ENCODE measurements around the gene RBM20. TPM values are rescaled to one million over a fixed set of nuclear protein-coding genes. Genes with fewer than 3 reads are reported as not detected.

Gene RBM20
- total and polyA plus RNA-seq, 2 experiments from 2014 or later: 0.05 to 0.17 TPM

DNA sequence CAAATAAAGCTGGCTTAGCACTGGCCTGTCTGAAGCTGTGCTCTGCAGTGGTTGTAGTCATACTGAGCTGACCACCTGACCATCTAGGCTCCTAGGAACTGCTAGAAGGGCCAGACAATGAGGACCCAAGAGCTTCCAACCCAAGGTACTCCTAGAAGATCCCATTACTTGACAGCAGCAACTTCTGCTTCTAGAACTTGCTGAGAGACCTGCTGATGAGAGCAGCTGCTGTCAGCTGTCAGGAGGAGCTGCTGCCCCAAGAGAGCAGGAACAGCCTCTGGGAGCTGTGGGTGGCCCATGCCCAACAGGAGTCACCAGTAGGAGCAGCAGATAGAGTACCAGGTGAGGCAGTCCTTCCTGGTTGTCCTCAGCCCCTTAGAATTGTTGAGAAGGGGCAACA lies 70.2 kb downstream of the RBM20 start:
- Histone ChIP-seq H2AFZ (no peak overlapping the region), H3K4me1 (ENCODE audit: insufficient read depth) (no peaks in the 10 kb centered on the region), H3K27me3 (ENCODE audit: insufficient read depth) (no peaks in the 10 kb centered on the region), H3K4me2 (no peak overlapping the region), H3K36me3 (ENCODE audit: insufficient read depth) (no peaks in the 10 kb centered on the region), H3K9me2 (ENCODE audit: insufficient read depth) (0 out of 2 replicates have a peak, but pooled peaks cover 6% of the 10 kb centered on the region), H3K79me2 (replicated peaks; ENCODE audit: insufficient read depth) (no peaks in the 10 kb centered on the region), H3K4me3 (no peak overlapping the region), H4K20me1 (replicated peaks; ENCODE audit: insufficient read depth) (no peaks in the 10 kb centered on the region), H3F3A (replicated peaks; ENCODE audit: low read depth) (no peaks in the 10 kb centered on the region), H3K27ac (ENCODE audit: low read depth) (no peak overlapping the region)
- peaks cover 3% of the 10 kb centered on the region for H3K27me3 Mint-ChIP-seq (ENCODE audit: insufficient read depth, low read depth, poor library complexity)
- H3K27ac Mint-ChIP-seq: no peak overlapping the region
- H3K36me3 Mint-ChIP-seq (ENCODE audit: low read depth): no peaks in the 10 kb centered on the region
- DNase-seq (ENCODE audit: low spot score): no peak
- no peaks in the 10 kb centered on the region for H3K9me3 Mint-ChIP-seq
- ATAC-seq: no peak
- peaks cover 8% of the 10 kb centered on the region; the same call in 2 of the 3 replicates for H3K4me1 Mint-ChIP-seq
- no peak overlapping the region for H3K4me3 Mint-ChIP-seq
- TF ChIP-seq, protein P1, sequence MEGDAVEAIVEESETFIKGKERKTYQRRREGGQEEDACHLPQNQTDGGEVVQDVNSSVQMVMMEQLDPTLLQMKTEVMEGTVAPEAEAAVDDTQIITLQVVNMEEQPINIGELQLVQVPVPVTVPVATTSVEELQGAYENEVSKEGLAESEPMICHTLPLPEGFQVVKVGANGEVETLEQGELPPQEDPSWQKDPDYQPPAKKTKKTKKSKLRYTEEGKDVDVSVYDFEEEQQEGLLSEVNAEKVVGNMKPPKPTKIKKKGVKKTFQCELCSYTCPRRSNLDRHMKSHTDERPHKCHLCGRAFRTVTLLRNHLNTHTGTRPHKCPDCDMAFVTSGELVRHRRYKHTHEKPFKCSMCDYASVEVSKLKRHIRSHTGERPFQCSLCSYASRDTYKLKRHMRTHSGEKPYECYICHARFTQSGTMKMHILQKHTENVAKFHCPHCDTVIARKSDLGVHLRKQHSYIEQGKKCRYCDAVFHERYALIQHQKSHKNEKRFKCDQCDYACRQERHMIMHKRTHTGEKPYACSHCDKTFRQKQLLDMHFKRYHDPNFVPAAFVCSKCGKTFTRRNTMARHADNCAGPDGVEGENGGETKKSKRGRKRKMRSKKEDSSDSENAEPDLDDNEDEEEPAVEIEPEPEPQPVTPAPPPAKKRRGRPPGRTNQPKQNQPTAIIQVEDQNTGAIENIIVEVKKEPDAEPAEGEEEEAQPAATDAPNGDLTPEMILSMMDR (conservative IDR thresholded peaks at IDR 0.05; ENCODE audit: low read depth in 2 of 2): no peak
- TF ChIP-seq ZNF331 (CRISPR knock-in tag; IDR thresholded peaks at IDR 0.05; ENCODE audit: low read depth) (no peak), STAT1 (IDR thresholded peaks at IDR 0.05; ENCODE audit: unreplicated experiment) (no peak), NANOG (IDR thresholded peaks at IDR 0.05; ENCODE audit: borderline replicate concordance) (no peak), EZH2 (IDR thresholded peaks at IDR 0.05; ENCODE audit: low read depth, unreplicated experiment) (no peak), POLR2AphosphoS5 (IDR thresholded peaks at IDR 0.05; ENCODE audit: low read depth) (no peak), EZH2phosphoT487 (IDR thresholded peaks at IDR 0.05; ENCODE audit: unreplicated experiment) (no peak), ZNF114 (CRISPR knock-in tag; IDR thresholded peaks at IDR 0.05) (no peak), JUNB (IDR thresholded peaks at IDR 0.05; ENCODE audit: unreplicated experiment) (no peak)
- TF ChIP-seq, protein P2, sequence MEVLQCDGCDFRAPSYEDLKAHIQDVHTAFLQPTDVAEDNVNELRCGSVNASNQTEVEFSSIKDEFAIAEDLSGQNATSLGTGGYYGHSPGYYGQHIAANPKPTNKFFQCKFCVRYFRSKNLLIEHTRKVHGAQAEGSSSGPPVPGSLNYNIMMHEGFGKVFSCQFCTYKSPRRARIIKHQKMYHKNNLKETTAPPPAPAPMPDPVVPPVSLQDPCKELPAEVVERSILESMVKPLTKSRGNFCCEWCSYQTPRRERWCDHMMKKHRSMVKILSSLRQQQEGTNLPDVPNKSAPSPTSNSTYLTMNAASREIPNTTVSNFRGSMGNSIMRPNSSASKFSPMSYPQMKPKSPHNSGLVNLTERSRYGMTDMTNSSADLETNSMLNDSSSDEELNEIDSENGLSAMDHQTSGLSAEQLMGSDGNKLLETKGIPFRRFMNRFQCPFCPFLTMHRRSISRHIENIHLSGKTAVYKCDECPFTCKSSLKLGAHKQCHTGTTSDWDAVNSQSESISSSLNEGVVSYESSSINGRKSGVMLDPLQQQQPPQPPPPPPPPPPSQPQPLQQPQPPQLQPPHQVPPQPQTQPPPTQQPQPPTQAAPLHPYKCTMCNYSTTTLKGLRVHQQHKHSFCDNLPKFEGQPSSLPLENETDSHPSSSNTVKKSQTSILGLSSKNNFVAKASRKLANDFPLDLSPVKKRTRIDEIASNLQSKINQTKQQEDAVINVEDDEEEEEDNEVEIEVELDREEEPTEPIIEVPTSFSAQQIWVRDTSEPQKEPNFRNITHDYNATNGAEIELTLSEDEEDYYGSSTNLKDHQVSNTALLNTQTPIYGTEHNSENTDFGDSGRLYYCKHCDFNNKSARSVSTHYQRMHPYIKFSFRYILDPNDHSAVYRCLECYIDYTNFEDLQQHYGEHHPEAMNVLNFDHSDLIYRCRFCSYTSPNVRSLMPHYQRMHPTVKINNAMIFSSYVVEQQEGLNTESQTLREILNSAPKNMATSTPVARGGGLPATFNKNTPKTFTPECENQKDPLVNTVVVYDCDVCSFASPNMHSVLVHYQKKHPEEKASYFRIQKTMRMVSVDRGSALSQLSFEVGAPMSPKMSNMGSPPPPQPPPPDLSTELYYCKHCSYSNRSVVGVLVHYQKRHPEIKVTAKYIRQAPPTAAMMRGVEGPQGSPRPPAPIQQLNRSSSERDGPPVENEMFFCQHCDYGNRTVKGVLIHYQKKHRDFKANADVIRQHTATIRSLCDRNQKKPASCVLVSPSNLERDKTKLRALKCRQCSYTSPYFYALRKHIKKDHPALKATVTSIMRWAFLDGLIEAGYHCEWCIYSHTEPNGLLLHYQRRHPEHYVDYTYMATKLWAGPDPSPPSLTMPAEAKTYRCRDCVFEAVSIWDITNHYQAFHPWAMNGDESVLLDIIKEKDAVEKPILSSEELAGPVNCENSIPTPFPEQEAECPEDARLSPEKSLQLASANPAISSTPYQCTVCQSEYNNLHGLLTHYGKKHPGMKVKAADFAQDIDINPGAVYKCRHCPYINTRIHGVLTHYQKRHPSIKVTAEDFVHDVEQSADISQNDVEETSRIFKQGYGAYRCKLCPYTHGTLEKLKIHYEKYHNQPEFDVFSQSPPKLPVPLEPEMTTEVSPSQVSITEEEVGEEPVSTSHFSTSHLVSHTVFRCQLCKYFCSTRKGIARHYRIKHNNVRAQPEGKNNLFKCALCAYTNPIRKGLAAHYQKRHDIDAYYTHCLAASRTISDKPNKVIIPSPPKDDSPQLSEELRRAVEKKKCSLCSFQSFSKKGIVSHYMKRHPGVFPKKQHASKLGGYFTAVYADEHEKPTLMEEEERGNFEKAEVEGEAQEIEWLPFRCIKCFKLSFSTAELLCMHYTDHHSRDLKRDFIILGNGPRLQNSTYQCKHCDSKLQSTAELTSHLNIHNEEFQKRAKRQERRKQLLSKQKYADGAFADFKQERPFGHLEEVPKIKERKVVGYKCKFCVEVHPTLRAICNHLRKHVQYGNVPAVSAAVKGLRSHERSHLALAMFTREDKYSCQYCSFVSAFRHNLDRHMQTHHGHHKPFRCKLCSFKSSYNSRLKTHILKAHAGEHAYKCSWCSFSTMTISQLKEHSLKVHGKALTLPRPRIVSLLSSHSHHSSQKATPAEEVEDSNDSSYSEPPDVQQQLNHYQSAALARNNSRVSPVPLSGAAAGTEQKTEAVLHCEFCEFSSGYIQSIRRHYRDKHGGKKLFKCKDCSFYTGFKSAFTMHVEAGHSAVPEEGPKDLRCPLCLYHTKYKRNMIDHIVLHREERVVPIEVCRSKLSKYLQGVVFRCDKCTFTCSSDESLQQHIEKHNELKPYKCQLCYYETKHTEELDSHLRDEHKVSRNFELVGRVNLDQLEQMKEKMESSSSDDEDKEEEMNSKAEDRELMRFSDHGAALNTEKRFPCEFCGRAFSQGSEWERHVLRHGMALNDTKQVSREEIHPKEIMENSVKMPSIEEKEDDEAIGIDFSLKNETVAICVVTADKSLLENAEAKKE (CRISPR knock-in tag; IDR thresholded peaks at IDR 0.05): no peak
- TF ChIP-seq, protein P3, sequence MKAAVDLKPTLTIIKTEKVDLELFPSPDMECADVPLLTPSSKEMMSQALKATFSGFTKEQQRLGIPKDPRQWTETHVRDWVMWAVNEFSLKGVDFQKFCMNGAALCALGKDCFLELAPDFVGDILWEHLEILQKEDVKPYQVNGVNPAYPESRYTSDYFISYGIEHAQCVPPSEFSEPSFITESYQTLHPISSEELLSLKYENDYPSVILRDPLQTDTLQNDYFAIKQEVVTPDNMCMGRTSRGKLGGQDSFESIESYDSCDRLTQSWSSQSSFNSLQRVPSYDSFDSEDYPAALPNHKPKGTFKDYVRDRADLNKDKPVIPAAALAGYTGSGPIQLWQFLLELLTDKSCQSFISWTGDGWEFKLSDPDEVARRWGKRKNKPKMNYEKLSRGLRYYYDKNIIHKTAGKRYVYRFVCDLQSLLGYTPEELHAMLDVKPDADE (IDR thresholded peaks at IDR 0.05): no peak
- TF ChIP-seq, protein P4, sequence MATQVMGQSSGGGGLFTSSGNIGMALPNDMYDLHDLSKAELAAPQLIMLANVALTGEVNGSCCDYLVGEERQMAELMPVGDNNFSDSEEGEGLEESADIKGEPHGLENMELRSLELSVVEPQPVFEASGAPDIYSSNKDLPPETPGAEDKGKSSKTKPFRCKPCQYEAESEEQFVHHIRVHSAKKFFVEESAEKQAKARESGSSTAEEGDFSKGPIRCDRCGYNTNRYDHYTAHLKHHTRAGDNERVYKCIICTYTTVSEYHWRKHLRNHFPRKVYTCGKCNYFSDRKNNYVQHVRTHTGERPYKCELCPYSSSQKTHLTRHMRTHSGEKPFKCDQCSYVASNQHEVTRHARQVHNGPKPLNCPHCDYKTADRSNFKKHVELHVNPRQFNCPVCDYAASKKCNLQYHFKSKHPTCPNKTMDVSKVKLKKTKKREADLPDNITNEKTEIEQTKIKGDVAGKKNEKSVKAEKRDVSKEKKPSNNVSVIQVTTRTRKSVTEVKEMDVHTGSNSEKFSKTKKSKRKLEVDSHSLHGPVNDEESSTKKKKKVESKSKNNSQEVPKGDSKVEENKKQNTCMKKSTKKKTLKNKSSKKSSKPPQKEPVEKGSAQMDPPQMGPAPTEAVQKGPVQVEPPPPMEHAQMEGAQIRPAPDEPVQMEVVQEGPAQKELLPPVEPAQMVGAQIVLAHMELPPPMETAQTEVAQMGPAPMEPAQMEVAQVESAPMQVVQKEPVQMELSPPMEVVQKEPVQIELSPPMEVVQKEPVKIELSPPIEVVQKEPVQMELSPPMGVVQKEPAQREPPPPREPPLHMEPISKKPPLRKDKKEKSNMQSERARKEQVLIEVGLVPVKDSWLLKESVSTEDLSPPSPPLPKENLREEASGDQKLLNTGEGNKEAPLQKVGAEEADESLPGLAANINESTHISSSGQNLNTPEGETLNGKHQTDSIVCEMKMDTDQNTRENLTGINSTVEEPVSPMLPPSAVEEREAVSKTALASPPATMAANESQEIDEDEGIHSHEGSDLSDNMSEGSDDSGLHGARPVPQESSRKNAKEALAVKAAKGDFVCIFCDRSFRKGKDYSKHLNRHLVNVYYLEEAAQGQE (IDR thresholded peaks at IDR 0.05; ENCODE audit: unreplicated experiment): no peak

Data from GM23338 (cell line).